ENCODE data around the gene RAB13. TPM values are rescaled to one million over a fixed set of nuclear protein-coding genes. Genes with fewer than 3 reads are reported as not detected.

Gene RAB13
- total and polyA plus RNA-seq, 2 of the 8 experiments (the other 6 are each of a cell fraction or from before 2014, with no cell fraction given): 70.5 to 157 TPM

DNA sequence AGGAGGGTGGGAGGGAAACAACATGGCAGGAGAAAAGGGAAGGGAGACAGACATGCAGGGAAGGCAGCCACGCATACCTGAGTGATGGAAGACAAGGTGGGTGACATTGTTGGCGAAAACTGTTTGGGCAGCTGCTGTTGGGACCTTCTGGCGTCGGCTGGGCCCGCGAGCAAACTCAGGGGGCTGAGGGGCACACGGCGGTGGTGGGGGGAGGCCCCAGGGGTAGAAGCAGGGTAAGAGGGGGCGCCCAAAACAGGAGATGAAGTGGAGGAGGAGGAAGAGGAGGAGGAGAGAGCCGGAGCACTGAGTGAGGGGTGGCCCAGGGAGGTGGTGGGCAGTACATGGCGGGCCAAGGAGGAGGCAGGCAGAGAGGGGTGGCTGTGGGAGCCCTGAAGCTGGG is 35.0 kb downstream of the RAB13 start:
- Histone ChIP-seq H3K4me2 (ENCODE audit: insufficient read depth in 1 of 2, low read depth in 2 of 2, low read length in 2 of 2) (no peak overlapping the region), H2AK5ac (ENCODE audit: low read depth, low read length) (no peak overlapping the region), H3K18ac (ENCODE audit: extremely low read depth, low read length) (no peak overlapping the region), H3K4me3 (ENCODE audit: extremely low read depth in 1 of 4, insufficient read depth in 2 of 4, low read depth in 3 of 4, low read length in 4 of 4) (no peak overlapping the region), H2AFZ (ENCODE audit: low read length) (no peak overlapping the region), H3K79me1 (ENCODE audit: low read depth, low read length) (peaks cover 16% of the 10 kb centered on the region), H3K27me3 (replicated peaks in 1 of 4; ENCODE audit: control insufficient read depth in 3 of 4, extremely low read depth in 1 of 4, insufficient read depth in 3 of 4, low read length in 3 of 4) (no peaks in the 10 kb centered on the region), H3K14ac (ENCODE audit: insufficient read length) (no peak overlapping the region), H4K91ac (replicated peaks; ENCODE audit: insufficient read length, low read length) (no peak overlapping the region), H4K20me1 (replicated peaks in 1 of 2; ENCODE audit: control insufficient read depth in 1 of 2, insufficient read depth in 2 of 2, low read length in 2 of 2) (peaks cover 5 to 14% of the 10 kb centered on the region in 2 experiments), H3K9ac (replicated peaks in 1 of 4; ENCODE audit: extremely low read depth in 1 of 4, low read depth in 3 of 4, low read length in 3 of 4) (no peak overlapping the region), H4K5ac (ENCODE audit: insufficient read length, low read depth, low read length) (no peak overlapping the region), H3K36me3 (ENCODE audit: control insufficient read depth in 2 of 4, insufficient read depth in 4 of 4, low read length in 3 of 4) (peaks cover 7 to 30% (median 25%) of the 10 kb centered on the region in 4 experiments), H2BK12ac (ENCODE audit: low read depth, low read length) (no peak overlapping the region), H3K9me3 (ENCODE audit: insufficient read depth in 2 of 2, low read depth in 1 of 2, low read length in 1 of 2) (no peaks in the 10 kb centered on the region), H2BK5ac (ENCODE audit: low read depth, low read length) (no peak overlapping the region), H2BK120ac (replicated peaks; ENCODE audit: low read depth, low read length) (no peak overlapping the region), H2BK20ac (ENCODE audit: low read length) (no peak overlapping the region), H3K4ac (replicated peaks; ENCODE audit: insufficient read length, low read depth, low read length) (no peak overlapping the region), H3K79me2 (ENCODE audit: control insufficient read depth in 1 of 2, insufficient read depth in 2 of 2, low read length in 2 of 2) (peaks cover 6 to 28% of the 10 kb centered on the region in 2 experiments), H3K23ac (ENCODE audit: insufficient read length) (no peak overlapping the region), H4K8ac (ENCODE audit: extremely low read depth, insufficient read depth, low read length) (no peak overlapping the region), H3K4me1 (replicated peaks in 1 of 4; ENCODE audit: control insufficient read depth in 3 of 4, insufficient read depth in 4 of 4, low read length in 3 of 4) (0 out of 7 replicates have a peak, but pooled peaks cover 0 to 3% (median 0%) of the 10 kb centered on the region in 4 experiments), H3K56ac (replicated peaks; ENCODE audit: insufficient read length, low read depth, low read length) (no peak overlapping the region), H3K27ac (ENCODE audit: low read depth, low read length) (no peak overlapping the region), H3K23me2 (ENCODE audit: low read depth, low read length) (no peaks in the 10 kb centered on the region; the same call in 1 of the 2 replicates), H2BK15ac (ENCODE audit: low read length) (no peak overlapping the region)
- FAIRE-seq (no peak), DNase-seq (ENCODE audit: low read depth in 1 of 2, low spot score in 2 of 2) (no peak)
- WGBS, 2 experiments (ENCODE audit: extremely low coverage in 1 of 2, insufficient coverage in 1 of 2, insufficient read length in 1 of 2, insufficient replicate concordance in 2 of 2, low coverage in 1 of 2, low lambda C conversion rate in 2 of 2, missing lambda C conversion rate in 1 of 2): 92% methylated on average over 9 of the region's 11 CpGs; no CpG with 5 or more reads in 1 of the 2 experiments
- no peak for TF ChIP-seq ZNF274 (IDR thresholded peaks at IDR 0.05; ENCODE audit: borderline replicate concordance, extremely low read depth, low read length)
- no peak for TF ChIP-seq RFX5 (IDR thresholded peaks at IDR 0.05; ENCODE audit: borderline replicate concordance, low read depth, low read length)
- TF ChIP-seq BRCA1 (IDR thresholded peaks at IDR 0.05; ENCODE audit: low read depth, low read length): no peak
- TF ChIP-seq HDAC6 (IDR thresholded peaks at IDR 0.05; ENCODE audit: low read depth, low read length): no peak
- ChIA-PET CTCF (ENCODE audit: partially characterized antibody) (interaction anchor here (1.2 to 1.7 kb wide), 2 partner anchors 21 to 143 kb away, joined by 3 to 4 read pairs; no protein-coding TSS in a partner anchor), POLR2A (ENCODE audit: partially characterized antibody) (interaction anchor here (0.6 to 4.7 kb wide), 6 partner anchors 10 to 47 kb away, joined by 3 to 19 read pairs (median 4); partner anchors contain the start of genes JTB, RPS27 and SLC39A1)

All from H1 (cell line).